ENCODE measurements around the gene PAPSS1.

DNA sequence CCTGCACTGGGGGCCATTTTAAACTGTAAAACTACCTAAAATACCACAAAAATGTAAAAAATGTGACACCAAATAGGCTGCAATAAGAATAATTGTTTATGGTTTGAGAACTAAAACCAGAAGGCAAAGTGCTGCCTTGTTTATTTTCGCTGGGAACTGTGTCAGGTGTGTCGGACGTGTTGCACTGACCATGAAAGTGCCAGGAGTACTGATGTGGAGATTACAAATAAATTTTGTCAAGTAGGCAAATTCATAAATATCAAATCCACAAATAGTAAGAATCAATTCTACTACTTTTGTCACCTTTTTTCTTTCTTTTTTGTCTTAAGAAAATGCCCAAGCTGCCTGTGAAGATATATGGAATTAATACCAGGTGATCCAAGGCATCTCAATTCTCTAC lies 37.7 kb downstream of the PAPSS1 start:
- TF ChIP-seq EZH2 (IDR thresholded peaks at IDR 0.05; ENCODE audit: low read length): no peak
- TF ChIP-seq, protein P1, sequence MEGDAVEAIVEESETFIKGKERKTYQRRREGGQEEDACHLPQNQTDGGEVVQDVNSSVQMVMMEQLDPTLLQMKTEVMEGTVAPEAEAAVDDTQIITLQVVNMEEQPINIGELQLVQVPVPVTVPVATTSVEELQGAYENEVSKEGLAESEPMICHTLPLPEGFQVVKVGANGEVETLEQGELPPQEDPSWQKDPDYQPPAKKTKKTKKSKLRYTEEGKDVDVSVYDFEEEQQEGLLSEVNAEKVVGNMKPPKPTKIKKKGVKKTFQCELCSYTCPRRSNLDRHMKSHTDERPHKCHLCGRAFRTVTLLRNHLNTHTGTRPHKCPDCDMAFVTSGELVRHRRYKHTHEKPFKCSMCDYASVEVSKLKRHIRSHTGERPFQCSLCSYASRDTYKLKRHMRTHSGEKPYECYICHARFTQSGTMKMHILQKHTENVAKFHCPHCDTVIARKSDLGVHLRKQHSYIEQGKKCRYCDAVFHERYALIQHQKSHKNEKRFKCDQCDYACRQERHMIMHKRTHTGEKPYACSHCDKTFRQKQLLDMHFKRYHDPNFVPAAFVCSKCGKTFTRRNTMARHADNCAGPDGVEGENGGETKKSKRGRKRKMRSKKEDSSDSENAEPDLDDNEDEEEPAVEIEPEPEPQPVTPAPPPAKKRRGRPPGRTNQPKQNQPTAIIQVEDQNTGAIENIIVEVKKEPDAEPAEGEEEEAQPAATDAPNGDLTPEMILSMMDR (optimal IDR thresholded peaks at IDR 0.05 in 1 of 3, IDR thresholded peaks at IDR 0.05 in 1 of 3, conservative IDR thresholded peaks at IDR 0.05 in 1 of 3; ENCODE audit: extremely low read depth in 1 of 3, insufficient read depth in 2 of 3, low read length in 3 of 3): no peak

Data from keratinocyte (primary cell).